Limb (tissue), 2 donors: ENCODE measurements around the gene ACOX1.
A peak's percentile ranks its signal among the peaks of the same experiment; 100 is the strongest.
"Not testable (repeated sequence)": the region's sequence is repeated elsewhere in the genome, so short reads cannot be mapped to it uniquely, and the experiment has no call there.

Experiments
- DNase-seq, 2 donors: peaks; one replicate each; pipeline ENCODE4 v3.0.0-alpha.2; 2016; ENCODE audit errors: extremely low spot score in 2 of 2

ACOX1 gene

GRCh38 chr17:75981019-75981615 is 2.2 kb upstream of the ACOX1 start:
- no peak for DNase-seq

- no peak for DNase-seq
Observed at GRCh38 chr17:75980188-75981018, 1.4 kb upstream of the ACOX1 start.

- DNase-seq = no peak
Observed at GRCh38 chr17:75979705-75980187, 780 bp upstream of the ACOX1 start.

- DNase-seq = no peak
Observed at GRCh38 chr17:75976175-75976848, 2.7 kb downstream of the ACOX1 start.

GRCh38 chr17:75975757-75976174 is 3.2 kb downstream of the ACOX1 start:
- no peak for DNase-seq

GRCh38 chr17:75975187-75975586 is 3.8 kb downstream of the ACOX1 start:
- not testable (repeated sequence) for DNase-seq

GRCh38 chr17:75970626-75971025 is 8.3 kb downstream of the ACOX1 start:
- no peak for DNase-seq

- no peak for DNase-seq
Observed at GRCh38 chr17:75970011-75970523, 8.9 kb downstream of the ACOX1 start.

GRCh38 chr17:75969044-75969443 is 9.9 kb downstream of the ACOX1 start:
- not testable (repeated sequence) for DNase-seq

GRCh38 chr17:75965468-75965867 is 13.5 kb downstream of the ACOX1 start:
- DNase-seq = no peak

- DNase-seq = no peak
Observed at GRCh38 chr17:75959839-75960511, 19.0 kb downstream of the ACOX1 start.

- DNase-seq = no peak
Observed at GRCh38 chr17:75959051-75959838, 19.7 kb downstream of the ACOX1 start.

- DNase-seq = peak in 1 of 2 donors; percentile 29
Observed at GRCh38 chr17:75950855-75951554, 28.0 kb downstream of the ACOX1 start.

GRCh38 chr17:75950421-75950820 is 28.5 kb downstream of the ACOX1 start:
- no peak for DNase-seq

GRCh38 chr17:75945211-75945610 is 33.8 kb downstream of the ACOX1 start:
- no peak for DNase-seq

GRCh38 chr17:75943491-75943890 is 35.5 kb downstream of the ACOX1 start:
- DNase-seq = no peak

GRCh38 chr17:75942473-75942872 is 36.5 kb downstream of the ACOX1 start:
- no peak for DNase-seq

- DNase-seq = no peak
Observed at GRCh38 chr17:75941442-75941819, 37.5 kb downstream of the ACOX1 start.

GRCh38 chr17:75940727-75941441 is 38.1 kb downstream of the ACOX1 start, which contains the start of gene FBF1:
Gene FBF1, minus strand, starts transcription at chr17:75941042. Its CDS starts 2,893 bp downstream, at chr17:75938149.
- DNase-seq = peak; percentile 92 to 95
